Measurements from ENCODE around the gene SOX30.

Gene SOX30

DNA sequence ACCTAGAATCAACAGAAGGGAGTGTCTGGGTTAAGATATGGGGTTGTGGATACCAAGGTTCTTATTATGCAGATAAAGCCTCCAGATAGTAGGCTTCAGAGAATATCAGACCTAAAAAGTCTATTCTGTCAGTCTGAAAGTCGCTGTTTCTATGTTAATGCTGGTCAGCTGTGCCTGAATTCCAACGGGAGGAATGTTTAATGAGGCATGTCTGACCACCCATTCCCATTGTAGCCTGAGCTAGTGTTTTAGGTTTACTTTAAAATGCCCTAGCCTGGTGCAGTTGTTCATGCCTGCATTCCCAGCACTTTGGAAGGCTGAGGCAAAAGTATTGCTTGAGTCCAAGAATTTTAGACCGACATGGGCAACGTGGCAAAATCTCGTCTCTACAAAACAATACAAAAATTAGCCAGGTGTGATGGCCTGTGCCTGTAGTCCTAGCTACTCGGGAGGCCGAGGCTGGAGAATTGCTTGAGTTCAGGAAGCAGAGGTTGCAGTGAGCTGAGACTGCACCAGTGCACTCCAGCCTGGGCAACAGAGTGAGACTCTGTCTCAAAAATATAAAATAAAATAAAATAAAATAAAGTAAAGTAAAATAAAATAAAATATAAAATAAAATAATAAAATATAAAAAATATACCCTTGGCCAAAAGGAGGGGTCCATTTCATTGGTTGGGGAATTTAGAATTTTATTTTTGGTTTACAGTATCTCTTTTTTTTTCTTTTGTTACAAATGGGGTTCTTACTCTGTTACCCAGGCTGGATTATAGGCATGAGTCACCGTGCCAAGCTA lies 7.8 kb upstream of the SOX30 start:
- no peak for DNase-seq (ENCODE audit: low spot score)

DNA sequence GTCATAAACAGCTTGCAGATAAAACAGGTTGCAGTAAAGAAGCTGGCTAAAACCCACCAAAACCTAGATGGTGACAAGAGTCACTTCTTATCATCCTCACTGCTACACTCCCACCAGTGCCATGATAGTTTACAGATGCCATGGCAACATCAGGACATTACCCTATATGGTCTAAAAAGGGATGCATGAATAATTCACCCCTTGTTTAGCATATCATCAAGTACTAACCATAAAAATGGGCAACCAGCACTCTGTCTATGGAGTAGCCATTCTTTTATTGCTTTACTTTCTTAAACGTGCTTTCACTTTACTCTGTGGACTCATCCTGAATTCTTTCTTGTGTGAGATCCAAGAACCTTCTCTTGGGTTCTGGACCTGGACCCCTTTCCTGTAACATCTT lies 6.7 kb upstream of the SOX30 start:
- no peak for DNase-seq (ENCODE audit: low spot score)

- no peak for DNase-seq (ENCODE audit: low spot score)
Measured at GRCh38 chr5:157657516-157657915, 5.3 kb upstream of the SOX30 start.

DNA sequence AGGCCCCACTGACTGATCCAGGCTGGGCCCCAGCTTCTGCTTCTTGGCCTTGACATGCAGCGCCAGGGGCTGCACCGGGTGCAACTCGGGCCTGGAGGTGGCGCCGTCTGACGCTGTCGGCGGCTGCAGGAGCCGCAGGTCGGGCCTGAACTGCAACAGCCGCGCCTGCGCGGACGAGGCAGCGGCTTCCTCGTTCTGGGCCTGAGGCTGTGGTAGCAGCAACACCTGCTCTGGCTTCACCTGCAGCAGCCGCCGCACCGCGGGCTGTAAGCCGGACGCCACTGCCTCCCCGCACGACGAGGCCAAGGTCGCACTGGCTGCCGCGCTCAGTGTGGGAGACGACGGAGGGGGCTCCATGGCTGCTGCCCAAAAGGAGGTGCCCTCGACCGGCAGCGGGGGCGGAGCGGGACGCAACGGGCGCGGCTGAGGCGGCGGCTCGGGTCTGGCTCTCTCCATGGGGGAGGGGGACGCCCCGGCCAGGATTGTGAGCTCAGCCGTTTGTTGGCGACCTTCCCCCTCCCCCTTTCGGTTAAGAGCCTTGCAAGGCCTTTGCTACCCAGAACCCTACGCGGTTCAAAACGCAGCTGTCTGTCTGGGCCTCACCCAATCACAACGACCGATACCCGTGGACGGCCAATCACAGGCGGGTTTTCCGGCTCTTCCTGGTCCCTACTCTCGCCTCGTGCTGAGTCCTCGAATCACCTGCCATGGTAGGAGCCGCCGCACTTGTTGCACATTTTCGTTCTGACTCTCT lies 438 bp downstream of the SOX30 start:
- DNase-seq (ENCODE audit: low spot score) = no peak

GRCh38 chr5:157650991-157651611 lies 1.1 kb downstream of the SOX30 start:
- no peak for DNase-seq (ENCODE audit: low spot score)

DNA sequence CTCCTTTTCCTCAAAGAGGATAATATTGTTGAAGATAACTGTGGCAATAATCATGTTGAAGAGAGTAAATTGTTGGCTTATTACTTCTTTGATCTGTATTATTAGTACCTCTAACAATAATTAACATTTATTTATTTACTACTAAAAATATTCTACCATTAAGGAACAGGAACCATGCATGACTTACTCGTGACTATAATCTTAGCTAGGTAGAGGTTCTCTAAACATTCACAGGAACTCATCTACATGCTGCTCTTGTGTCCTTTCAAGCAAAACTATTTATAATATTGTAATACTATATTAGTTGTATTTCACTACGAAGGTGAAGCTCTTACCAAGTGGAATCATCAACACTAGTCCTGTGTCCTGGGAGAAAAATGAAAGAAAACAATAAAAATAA lies 3.1 kb downstream of the SOX30 start:
- DNase-seq (ENCODE audit: low spot score) = no peak

DNA sequence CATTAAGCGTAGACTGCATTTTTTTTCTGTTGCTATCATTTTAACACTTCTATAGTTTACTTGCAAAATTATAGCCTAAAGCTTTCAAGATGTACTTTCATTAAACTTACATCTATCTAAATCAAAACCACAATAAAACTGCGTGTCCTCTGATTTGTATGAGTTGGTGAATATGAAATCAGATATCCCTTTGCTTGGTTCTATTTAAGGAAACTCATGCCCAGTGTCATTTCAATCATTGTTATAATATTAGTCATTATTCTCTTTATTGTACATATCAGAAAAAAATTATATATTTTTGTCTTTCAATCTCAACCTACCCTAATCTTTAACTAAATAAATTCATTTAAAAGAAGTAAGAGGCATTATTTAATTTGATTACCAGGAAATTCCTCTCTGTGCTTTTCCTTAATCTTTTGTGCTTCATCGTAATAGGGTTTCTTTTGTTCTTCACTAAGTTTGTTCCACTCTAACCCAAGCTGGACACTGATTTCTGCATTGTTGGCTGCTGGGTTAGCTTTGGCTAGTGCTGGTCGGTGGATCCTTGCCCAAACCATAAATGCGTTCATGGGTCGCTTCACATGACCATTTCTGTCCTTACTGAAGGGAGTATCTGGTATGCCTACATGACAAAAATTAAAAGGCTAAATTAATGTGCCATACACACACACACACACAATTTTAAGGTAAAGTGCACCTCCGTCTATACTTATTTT lies 3.8 kb downstream of the SOX30 start:
- DNase-seq (ENCODE audit: low spot score) = no peak

GRCh38 chr5:157640406-157641066 lies 11.7 kb downstream of the SOX30 start:
- DNase-seq (ENCODE audit: low spot score) = no peak

DNA sequence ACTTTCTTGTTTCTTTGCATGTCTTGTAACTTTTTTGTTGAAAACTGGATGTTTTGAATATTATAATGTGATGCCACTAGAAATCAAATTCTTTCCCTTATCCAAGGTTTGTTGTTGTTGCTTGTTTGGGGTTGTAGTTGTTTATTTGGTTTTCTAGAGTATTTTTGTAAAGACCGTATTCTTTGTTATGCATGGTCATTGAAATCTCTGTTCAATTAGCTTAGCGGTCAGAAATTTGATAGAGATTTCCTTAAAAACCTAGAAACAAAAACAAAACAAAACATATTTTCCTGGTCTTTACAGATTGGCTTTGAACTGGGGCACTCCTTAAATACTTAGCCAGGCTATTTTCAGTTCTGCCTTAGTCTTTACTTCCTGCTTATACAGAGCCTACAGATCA lies 21.9 kb downstream of the SOX30 start:
- no peak for DNase-seq (ENCODE audit: low spot score)

- no peak for DNase-seq (ENCODE audit: low spot score)
Measured at GRCh38 chr5:157626831-157627230, 25.4 kb downstream of the SOX30 start.

GRCh38 chr5:157624144-157624543 lies 28.1 kb downstream of the SOX30 start:
- no peak for DNase-seq (ENCODE audit: low spot score)

GRCh38 chr5:157620776-157621175 lies 31.5 kb downstream of the SOX30 start:
- no peak for DNase-seq (ENCODE audit: low spot score)

DNA sequence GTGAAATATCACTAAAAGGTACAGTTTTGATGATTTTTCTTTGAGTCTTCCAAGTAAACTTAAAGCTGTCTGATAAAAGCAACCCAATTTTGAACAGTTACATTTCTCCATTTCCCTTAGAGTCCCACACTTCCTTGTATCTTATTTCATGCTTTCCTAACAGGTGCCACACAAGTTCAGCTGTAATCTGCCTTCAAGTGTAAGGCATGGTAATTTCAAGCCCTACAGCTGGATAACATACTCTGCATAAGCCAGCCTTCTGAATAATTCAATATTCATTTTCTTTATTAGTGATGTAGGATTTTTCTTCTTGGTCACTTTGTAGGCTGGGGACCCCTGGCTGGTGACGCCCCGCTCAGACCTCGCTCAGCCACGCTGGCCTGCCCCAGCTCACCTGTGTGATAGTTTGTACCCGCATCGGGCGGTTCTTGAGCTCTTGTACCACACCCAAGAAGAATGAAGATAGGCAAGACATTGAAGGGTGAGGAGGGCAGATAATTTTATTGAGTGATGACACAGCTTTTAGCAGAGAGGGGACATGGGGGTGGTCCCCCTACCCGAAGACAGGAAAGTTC lies 34.0 kb downstream of the SOX30 start:
- DNase-seq (ENCODE audit: low spot score) = no peak

GRCh38 chr5:157616785-157617184 lies 35.5 kb downstream of the SOX30 start:
- no peak for DNase-seq (ENCODE audit: low spot score)

GRCh38 chr5:157613385-157614245 lies 38.6 kb downstream of the SOX30 start:
- no peak for DNase-seq (ENCODE audit: low spot score)

GRCh38 chr5:157612581-157612980 lies 39.7 kb downstream of the SOX30 start:
- DNase-seq (ENCODE audit: low spot score) = no peak

- DNase-seq (ENCODE audit: low spot score) = no peak
Measured at GRCh38 chr5:157611571-157612476, 40.4 kb downstream of the SOX30 start.

DNA sequence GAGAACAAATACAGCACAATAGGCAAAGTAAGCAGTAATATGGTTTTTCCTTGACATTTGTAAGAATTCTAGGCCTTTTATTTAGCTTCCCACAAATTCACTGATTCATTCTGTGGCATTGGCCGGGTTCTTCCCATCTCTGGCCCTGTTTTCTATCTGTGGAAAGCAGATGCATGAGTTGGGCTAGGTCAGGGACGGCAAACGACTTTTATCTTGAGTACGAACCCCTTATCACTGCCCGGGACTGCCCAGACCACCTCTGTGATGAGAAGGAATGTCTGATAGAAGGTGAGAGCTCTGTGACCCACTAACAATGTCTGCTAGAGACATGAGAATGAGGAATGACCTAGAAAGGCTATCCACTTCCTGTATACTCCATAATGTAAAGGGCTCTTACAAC lies 41.2 kb downstream of the SOX30 start:
- DNase-seq (ENCODE audit: low spot score) = no peak

- DNase-seq (ENCODE audit: low spot score) = no peak
Measured at GRCh38 chr5:157608972-157609565, 43.2 kb downstream of the SOX30 start.
